GM21619 (cell line): ENCODE results near the gene RELB.
"Not testable (repeated sequence)": the region's sequence is repeated elsewhere in the genome, so short reads cannot be mapped to it uniquely, and the experiment has no call there.

Experiments used
- ATAC-seq: cut with Tn5 transposase; IDR thresholded peaks from one replicate; pipeline ENCODE4 v1.9.1; 2021; ENCODE audit not compliant: unreplicated experiment

RELB gene

GRCh38 chr19:44985445-44985844, 15.8 kb upstream of the RELB start:
- ATAC-seq: no peak

GRCh38 chr19:44986389-44986788, 14.9 kb upstream of the RELB start:
- no peak for ATAC-seq

- ATAC-seq: no peak
These were observed 14.1 kb upstream of the RELB start for GRCh38 chr19:44987148-44987675.

GRCh38 chr19:44988273-44988672, 13.0 kb upstream of the RELB start:
- ATAC-seq: no peak

GRCh38 chr19:44988896-44989556, 12.2 kb upstream of the RELB start:
- ATAC-seq: no peak

GRCh38 chr19:44990459-44990858, 10.8 kb upstream of the RELB start:
- no peak for ATAC-seq

- no peak for ATAC-seq
These were observed 10.3 kb upstream of the RELB start for GRCh38 chr19:44990966-44991365.

- no peak for ATAC-seq
These were observed 8.7 kb upstream of the RELB start for GRCh38 chr19:44992336-44993163.

- ATAC-seq: no peak
These were observed 7.7 kb upstream of the RELB start for GRCh38 chr19:44993526-44993925.

- ATAC-seq: no peak
These were observed 7.2 kb upstream of the RELB start for GRCh38 chr19:44993926-44994537.

GRCh38 chr19:44998025-44998424, 3.2 kb upstream of the RELB start:
- ATAC-seq: no peak

- not testable (repeated sequence) for ATAC-seq
These were observed 1.9 kb upstream of the RELB start for GRCh38 chr19:44999131-44999925.

- ATAC-seq: not testable (repeated sequence)
These were observed 599 bp upstream of the RELB start for GRCh38 chr19:45000665-45001064.

GRCh38 chr19:45003485-45003884, 2.2 kb downstream of the RELB start:
- ATAC-seq: no peak

GRCh38 chr19:45005787-45006186, 4.5 kb downstream of the RELB start:
- ATAC-seq: no peak

- ATAC-seq: no peak
These were observed 7.3 kb downstream of the RELB start for GRCh38 chr19:45008552-45008951.

GRCh38 chr19:45009625-45010255, 8.5 kb downstream of the RELB start:
- ATAC-seq: no peak

GRCh38 chr19:45010306-45010705, 9.0 kb downstream of the RELB start:
- ATAC-seq: no peak

- no peak for ATAC-seq
These were observed 10.7 kb downstream of the RELB start for GRCh38 chr19:45011959-45012358.
